HEK293T (cell line): ENCODE results near the gene AVPR2.

Source experiments
- ARNT ChIP-seq: fragments of 450-650 bp; IDR thresholded peaks from 2 replicates; pipeline ENCODE4 v1.6.1; 2017; ENCODE audit warnings: mild to moderate bottlenecking
- BHLHE40 ChIP-seq: fragments of 450-650 bp; IDR thresholded peaks from 2 replicates; pipeline ENCODE4 v1.6.1; 2016; ENCODE audit warnings: mild to moderate bottlenecking, moderate library complexity, borderline replicate concordance
- FOXK2 ChIP-seq: fragments of 450-650 bp; IDR thresholded peaks from 2 replicates; pipeline ENCODE4 v1.6.1; 2016; ENCODE audit warnings: mild to moderate bottlenecking
- FOXM1 ChIP-seq: fragments of 450-650 bp; IDR thresholded peaks from 2 replicates; pipeline ENCODE4 v1.6.1; 2017; ENCODE audit warnings: mild to moderate bottlenecking, borderline replicate concordance
- SP1 ChIP-seq: fragments of 450-650 bp; IDR thresholded peaks from 2 replicates; pipeline ENCODE4 v1.6.1; 2017
- SUZ12 ChIP-seq: fragments of 450-650 bp; IDR thresholded peaks from 2 replicates; pipeline ENCODE4 v1.6.1; 2016; ENCODE audit warnings: mild to moderate bottlenecking
- TARDBP ChIP-seq: fragments of 450-650 bp; IDR thresholded peaks from 2 replicates; pipeline ENCODE4 v1.6.1; 2016
- TF ChIP-seq, protein P1 (sequence below): fragments of 450-650 bp; IDR thresholded peaks from 2 replicates; pipeline ENCODE4 v1.6.1; 2016

DNA sequence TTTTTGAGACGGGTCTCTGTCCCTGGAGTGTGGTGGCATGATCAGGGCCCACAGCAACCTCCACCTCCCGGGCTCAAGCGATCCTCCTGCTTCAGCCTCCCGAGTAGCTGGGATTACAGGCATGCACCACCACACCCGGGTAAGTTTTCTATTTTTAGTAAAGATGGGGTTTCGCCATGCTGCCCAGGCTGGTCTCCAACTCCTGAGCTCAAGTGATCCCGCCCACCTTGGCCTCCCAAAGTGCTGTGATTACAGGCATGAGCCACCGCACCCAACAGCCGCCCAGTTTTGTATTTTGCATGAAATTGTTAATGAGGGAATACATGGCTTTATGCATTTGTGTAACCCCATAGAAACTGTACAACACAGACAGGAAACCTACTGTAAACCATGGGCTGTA, 24.4 kb downstream of the AVPR2 start:
- TF ChIP-seq FOXM1 = no peak
- no peak for TF ChIP-seq ARNT
- no peak for TF ChIP-seq SP1
- TF ChIP-seq, protein P1, sequence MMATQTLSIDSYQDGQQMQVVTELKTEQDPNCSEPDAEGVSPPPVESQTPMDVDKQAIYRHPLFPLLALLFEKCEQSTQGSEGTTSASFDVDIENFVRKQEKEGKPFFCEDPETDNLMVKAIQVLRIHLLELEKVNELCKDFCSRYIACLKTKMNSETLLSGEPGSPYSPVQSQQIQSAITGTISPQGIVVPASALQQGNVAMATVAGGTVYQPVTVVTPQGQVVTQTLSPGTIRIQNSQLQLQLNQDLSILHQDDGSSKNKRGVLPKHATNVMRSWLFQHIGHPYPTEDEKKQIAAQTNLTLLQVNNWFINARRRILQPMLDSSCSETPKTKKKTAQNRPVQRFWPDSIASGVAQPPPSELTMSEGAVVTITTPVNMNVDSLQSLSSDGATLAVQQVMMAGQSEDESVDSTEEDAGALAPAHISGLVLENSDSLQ = no peak
- TF ChIP-seq BHLHE40 = no peak
- TF ChIP-seq SUZ12 = no peak
- no peak for TF ChIP-seq FOXK2
- no peak for TF ChIP-seq TARDBP
